Ascending aorta (tissue), 2 donors: ENCODE data around the gene MSANTD3. TPM values are rescaled to one million over a fixed set of nuclear protein-coding genes. Genes with fewer than 3 reads are reported as not detected.

Experiments used
- DNase-seq, 2 donors: peaks; one replicate each; pipeline ENCODE4 v3.0.0-alpha.2; 2019; ENCODE audit warnings: low spot score in 2 of 2
- H3K27ac ChIP-seq, 2 donors: fragments of 200-600 bp; sonication (generic); one replicate each; pipeline ENCODE4 v1.5.1; 2016 to 2017; ENCODE audit warnings: mild to moderate bottlenecking in 1 of 2
- H3K27me3 ChIP-seq: fragments of 200-600 bp; sonication (generic); one replicate; pipeline ENCODE4 v1.5.1; 2017
- H3K36me3 ChIP-seq, 2 donors: fragments of 200-600 bp; sonication (generic); one replicate each; pipeline ENCODE4 v1.5.1; 2016
- H3K4me1 ChIP-seq, 2 donors: fragments of 200-600 bp; sonication (generic); one replicate each; pipeline ENCODE4 v1.5.1; 2016 to 2017; ENCODE audit warnings: mild to moderate bottlenecking in 1 of 2
- H3K4me3 ChIP-seq, 2 donors: fragments of 200-600 bp; sonication (generic); one replicate each; pipeline ENCODE4 v1.5.1; 2016 to 2017; ENCODE audit warnings: mild to moderate bottlenecking in 1 of 2
- H3K9me3 ChIP-seq, 2 donors: fragments of 200-600 bp; sonication (generic); one replicate each; pipeline ENCODE4 v1.5.1; 2016
- intact Hi-C: fragments of 100-400 bp; cut with DNase I; formaldehyde crosslinking; loops from one replicate; pipeline ENCODE4 v1.15.1; 2023
- total RNA-seq: library from RNA; depleted of rRNA; stranded (reverse); fragments of >200 nt; gene quantifications from one replicate; pipeline ENCODE4 v1.1.0, GENCODE V29; 2016
- TF ChIP-seq, protein P1 (sequence below), 3 experiments: fragments of 200-600 bp in 2 of 3; fragments of 450-650 bp in 1 of 3; sonication (generic) in 2 of 3; IDR thresholded peaks; one replicate each; pipeline ENCODE4 v1.5.1; 2016 to 2019; ENCODE audit warnings: antibody characterized with exemption in 3 of 3, mild to moderate bottlenecking in 1 of 3, moderate library complexity in 1 of 3

The MSANTD3 gene
- total RNA-seq, 1 donor from 2014 or later = 2.8 TPM

DNA sequence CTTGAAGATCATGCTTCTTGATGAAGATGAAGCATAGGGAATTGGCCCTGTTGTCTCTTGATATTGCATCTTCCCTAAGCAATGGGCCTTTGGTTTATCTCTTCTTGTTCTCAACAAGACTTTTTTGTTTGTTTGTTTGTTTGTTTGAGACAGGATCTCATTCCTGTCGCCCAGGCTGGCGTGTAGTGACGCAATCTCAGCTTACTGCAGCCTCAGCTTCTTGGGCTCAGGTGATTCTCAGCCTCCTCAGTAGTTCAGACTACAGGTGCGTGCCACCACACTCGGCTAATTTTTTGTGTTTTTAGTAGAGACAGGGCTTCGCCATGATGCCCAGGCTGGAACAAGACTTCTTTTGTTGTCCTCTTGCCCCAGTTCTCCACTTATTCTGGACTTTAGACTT lies 51.2 kb downstream of the MSANTD3 start:
- no peaks in the 10 kb centered on the region for H3K36me3 ChIP-seq
- no peak overlapping the region for H3K4me3 ChIP-seq
- no peaks in the 10 kb centered on the region for H3K9me3 ChIP-seq
- H3K4me1 ChIP-seq = peaks cover 4 to 5% of the 10 kb centered on the region in 2 donors
- TF ChIP-seq, protein P1, sequence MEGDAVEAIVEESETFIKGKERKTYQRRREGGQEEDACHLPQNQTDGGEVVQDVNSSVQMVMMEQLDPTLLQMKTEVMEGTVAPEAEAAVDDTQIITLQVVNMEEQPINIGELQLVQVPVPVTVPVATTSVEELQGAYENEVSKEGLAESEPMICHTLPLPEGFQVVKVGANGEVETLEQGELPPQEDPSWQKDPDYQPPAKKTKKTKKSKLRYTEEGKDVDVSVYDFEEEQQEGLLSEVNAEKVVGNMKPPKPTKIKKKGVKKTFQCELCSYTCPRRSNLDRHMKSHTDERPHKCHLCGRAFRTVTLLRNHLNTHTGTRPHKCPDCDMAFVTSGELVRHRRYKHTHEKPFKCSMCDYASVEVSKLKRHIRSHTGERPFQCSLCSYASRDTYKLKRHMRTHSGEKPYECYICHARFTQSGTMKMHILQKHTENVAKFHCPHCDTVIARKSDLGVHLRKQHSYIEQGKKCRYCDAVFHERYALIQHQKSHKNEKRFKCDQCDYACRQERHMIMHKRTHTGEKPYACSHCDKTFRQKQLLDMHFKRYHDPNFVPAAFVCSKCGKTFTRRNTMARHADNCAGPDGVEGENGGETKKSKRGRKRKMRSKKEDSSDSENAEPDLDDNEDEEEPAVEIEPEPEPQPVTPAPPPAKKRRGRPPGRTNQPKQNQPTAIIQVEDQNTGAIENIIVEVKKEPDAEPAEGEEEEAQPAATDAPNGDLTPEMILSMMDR (IDR thresholded peaks at IDR 0.05) = no peak
- no peaks in the 10 kb centered on the region for H3K27me3 ChIP-seq
- DNase-seq = no peak
- no peak overlapping the region for H3K27ac ChIP-seq
- intact Hi-C loops = no loop called here

DNA sequence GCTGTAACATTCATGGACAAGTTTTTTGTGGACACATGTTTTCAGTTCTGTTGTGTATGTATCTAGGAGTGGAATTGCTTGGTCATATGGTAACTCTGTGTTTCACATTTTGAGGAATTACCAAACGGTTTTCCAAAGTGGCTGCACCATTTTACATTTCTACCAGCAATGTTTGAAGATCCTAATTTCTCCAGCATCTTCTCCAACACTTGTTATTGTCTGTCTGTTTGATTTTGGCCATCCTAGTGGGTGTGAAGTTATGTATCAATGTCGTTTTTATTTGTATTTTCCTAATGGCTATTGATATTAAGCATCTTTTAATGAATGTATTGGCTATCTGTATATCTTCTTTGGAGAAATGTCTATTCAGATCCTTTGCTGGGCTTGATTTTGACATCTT lies 52.9 kb downstream of the MSANTD3 start:
- Histone ChIP-seq H3K36me3 (no peaks in the 10 kb centered on the region), H3K9me3 (no peaks in the 10 kb centered on the region), H3K27me3 (no peaks in the 10 kb centered on the region), H3K27ac (no peak overlapping the region), H3K4me3 (no peak overlapping the region), H3K4me1 (no peaks in the 10 kb centered on the region)
- DNase-seq = no peak
- TF ChIP-seq, protein P1 (IDR thresholded peaks at IDR 0.05) = no peak
- intact Hi-C loops = no loop called here

DNA sequence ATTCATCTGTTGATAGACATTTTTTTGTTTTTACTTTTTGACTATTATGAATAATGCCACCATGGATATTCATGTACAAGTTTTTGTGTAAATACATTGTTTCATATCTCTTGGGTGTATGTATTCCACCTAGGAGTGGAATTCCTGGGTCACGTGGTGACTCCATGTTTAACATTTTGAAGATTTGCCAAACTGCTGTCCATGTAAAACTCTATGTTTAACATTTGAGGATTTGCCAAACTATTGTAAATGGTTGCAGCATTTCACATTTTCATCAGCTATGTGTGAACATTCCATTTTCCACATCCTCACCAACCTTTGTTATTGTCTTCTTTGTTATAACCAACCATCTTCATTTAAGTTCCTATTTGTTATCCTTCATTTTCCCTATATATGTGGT lies 58.3 kb downstream of the MSANTD3 start:
- TF ChIP-seq, protein P1 (IDR thresholded peaks at IDR 0.05) = no peak
- Histone ChIP-seq H3K27me3 (no peaks in the 10 kb centered on the region), H3K4me1 (no peaks in the 10 kb centered on the region), H3K36me3 (no peaks in the 10 kb centered on the region), H3K27ac (no peak overlapping the region), H3K4me3 (no peak overlapping the region), H3K9me3 (no peaks in the 10 kb centered on the region)
- DNase-seq = no peak
- intact Hi-C loops = no loop called here

DNA sequence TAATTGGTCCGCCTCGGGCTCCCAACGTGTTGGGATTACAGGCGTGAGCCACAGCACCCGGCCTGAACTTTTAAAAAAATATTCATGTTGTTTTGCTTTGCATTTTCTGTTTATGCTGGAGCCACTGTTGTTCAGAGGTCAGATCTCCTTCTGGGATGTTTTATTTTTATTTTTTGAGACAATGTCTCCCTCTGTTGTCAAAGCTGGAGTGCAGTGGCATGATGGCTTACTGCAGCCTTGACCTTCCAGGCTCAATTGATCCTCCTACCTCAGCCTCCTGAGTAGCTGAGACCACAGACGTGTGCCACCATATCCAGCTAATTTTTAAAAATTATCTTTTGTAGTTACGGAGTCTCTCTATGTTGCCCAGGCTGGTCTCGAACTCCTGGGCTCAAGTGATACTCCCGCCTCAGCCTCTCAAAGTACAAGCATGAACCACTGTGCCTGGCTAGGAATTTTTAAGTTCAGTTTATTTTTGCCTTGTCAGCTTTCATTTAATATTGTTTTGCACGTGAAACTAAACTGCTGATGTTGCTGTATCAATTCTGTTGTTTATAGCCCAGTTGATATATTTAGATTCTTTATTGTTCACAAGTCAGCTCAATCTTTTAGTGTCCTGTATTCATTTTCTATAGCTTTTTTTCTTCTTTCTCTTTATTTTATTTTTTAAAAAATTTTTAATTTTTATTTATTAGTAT lies 59.7 kb downstream of the MSANTD3 start:
- Histone ChIP-seq H3K9me3 (no peaks in the 10 kb centered on the region), H3K27ac (no peak overlapping the region), H3K36me3 (no peaks in the 10 kb centered on the region), H3K4me3 (no peak overlapping the region), H3K4me1 (no peaks in the 10 kb centered on the region), H3K27me3 (no peaks in the 10 kb centered on the region)
- TF ChIP-seq, protein P1 (IDR thresholded peaks at IDR 0.05) = no peak
- intact Hi-C loops = no loop called here
- DNase-seq = no peak

DNA sequence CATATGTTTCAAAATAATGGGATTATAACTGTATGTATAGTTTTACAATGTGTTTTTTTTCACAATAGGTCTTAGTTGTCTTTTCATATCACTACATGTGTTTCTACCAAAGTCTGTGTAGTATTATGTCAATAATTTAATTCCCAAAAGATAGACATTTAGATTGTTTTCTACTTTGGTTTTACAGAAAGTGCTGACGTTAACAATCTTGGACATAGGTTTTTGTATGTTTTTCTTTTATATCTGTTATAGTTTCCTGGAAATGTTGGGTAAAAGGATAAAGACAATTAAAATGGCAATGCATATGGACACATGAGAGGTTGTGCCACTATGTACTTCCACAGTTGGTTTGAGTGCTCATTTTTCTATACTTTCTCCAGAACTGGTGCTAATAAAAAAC lies 61.2 kb downstream of the MSANTD3 start:
- H3K9me3 ChIP-seq = no peaks in the 10 kb centered on the region
- no peak for DNase-seq
- intact Hi-C loops = no loop called here
- no peaks in the 10 kb centered on the region for H3K36me3 ChIP-seq
- H3K27me3 ChIP-seq = no peaks in the 10 kb centered on the region
- H3K4me3 ChIP-seq = no peak overlapping the region
- TF ChIP-seq, protein P1 (IDR thresholded peaks at IDR 0.05) = no peak
- H3K4me1 ChIP-seq = no peaks in the 10 kb centered on the region
- H3K27ac ChIP-seq = no peak overlapping the region

DNA sequence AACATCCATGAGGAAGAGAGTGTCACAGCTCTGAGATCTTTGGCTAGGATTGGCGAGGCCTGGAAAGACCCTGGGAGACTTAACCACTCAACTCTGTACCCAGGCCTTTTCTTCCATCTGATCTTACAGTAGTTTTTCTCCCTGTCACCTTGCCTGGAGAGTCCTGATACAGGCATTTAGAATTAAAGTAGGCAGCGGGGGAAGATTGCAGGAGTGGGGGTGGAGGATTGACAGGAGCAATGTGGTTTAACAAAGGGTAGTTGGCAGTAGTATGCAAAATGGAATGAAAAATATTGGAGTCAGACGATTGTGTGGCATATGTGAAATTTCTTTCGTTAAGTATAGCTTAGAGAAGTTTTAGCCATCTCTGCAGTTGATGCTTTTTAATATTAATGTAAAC lies 62.9 kb downstream of the MSANTD3 start:
- H3K9me3 ChIP-seq = no peaks in the 10 kb centered on the region
- DNase-seq = no peak
- no peak overlapping the region for H3K4me3 ChIP-seq
- H3K27ac ChIP-seq = no peak overlapping the region
- TF ChIP-seq, protein P1 (IDR thresholded peaks at IDR 0.05) = no peak
- intact Hi-C loops = no loop called here
- no peaks in the 10 kb centered on the region for H3K27me3 ChIP-seq
- no peaks in the 10 kb centered on the region for H3K4me1 ChIP-seq
- H3K36me3 ChIP-seq = no peaks in the 10 kb centered on the region
